Glomerular endothelial cell (primary cell): ENCODE measurements around the gene CEND1. TPM values are rescaled to one million over a fixed set of nuclear protein-coding genes. Genes with fewer than 3 reads are reported as not detected.

Experiments
- DNase-seq: peaks from one replicate; pipeline ENCODE4 v3.0.0-alpha.2; 2011; ENCODE audit warnings: low read depth, low spot score; ENCODE audit errors: extremely low read depth
- total RNA-seq: library from RNA; depleted of rRNA; stranded (reverse); fragments of >200 nt; gene quantifications from 2 replicates; pipeline ENCODE4 v1.2.3, GENCODE V29; 2015

Gene CEND1
- total RNA-seq, 1 donor from 2014 or later, result 0.58 TPM

DNA sequence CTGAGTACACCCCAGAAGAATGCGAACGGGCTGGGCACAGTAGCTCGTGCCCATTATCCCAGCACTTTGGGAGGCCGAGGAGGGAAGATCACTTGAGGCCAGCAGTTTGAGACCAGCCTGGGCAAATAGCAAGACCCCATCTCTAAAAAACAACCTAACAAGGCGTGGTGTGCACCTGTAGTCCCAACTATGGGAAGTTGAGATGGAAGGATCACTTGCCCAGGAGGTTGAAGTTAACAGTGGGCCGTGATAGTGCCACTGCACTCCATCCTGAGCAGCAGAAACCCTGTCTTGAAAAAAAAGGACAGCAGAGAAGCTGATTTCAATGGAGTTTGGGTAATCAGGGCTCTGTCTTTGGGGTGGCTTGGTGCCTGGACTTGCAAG lies 23.2 kb upstream of the CEND1 start:
- no peak for DNase-seq

DNA sequence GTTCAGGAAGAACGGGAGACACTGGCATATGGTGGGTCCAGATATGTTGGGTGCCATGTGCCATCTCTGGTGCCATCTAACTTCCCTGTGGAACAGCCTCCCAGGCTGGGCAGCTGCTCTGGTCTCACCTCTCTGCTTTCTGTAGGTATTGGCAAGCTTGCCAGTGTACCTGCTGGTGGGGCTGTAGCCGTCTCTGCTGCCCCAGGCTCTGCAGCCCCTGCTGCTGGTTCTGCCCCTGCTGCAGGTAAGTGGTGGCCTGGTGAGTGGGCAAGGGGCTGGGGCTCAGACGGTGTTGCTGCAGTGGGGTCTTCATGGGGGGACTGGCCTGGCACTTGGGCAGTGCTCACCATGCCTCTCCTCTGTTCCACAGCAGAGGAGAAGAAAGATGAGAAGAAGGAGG lies 22.5 kb upstream of the CEND1 start:
- no peak for DNase-seq

DNA sequence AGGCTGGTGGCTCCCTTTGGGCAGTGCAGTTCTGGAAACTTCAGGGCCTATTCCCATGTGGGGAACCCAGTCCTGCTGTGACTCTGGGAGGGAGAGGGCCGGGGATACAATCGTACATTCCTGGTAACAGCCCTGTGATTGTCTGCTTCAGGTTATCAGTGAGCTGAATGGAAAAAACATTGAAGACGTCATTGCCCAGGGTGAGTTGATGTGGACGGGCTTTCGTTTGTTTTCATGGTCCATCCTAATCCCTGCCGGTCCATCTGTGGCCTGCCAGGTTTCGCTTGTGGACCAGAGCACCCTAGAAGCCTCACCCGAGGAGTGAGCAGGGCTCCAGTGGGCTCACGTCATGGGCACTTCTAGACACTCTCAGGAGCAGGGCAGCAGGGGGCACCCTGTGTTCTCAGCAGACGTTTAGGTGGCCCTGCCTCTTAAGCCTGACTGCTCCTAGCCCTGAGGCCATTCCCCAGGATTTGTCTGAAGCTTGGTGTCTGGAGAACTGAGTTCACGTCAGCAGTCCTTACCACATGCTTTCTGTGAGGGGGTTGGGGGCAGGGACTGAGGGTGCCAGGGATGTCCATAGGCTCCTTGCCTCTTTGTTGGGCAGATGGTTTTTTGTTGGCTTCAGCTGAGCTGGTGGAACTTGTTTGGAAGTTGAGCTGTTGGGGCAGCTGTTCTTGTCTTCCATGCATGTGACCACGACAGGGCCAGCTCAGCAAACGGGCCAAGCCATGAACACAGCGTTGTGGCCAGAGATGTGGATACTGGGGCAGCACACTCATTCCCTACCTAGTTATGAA lies 21.8 kb upstream of the CEND1 start:
- DNase-seq, result no peak

DNA sequence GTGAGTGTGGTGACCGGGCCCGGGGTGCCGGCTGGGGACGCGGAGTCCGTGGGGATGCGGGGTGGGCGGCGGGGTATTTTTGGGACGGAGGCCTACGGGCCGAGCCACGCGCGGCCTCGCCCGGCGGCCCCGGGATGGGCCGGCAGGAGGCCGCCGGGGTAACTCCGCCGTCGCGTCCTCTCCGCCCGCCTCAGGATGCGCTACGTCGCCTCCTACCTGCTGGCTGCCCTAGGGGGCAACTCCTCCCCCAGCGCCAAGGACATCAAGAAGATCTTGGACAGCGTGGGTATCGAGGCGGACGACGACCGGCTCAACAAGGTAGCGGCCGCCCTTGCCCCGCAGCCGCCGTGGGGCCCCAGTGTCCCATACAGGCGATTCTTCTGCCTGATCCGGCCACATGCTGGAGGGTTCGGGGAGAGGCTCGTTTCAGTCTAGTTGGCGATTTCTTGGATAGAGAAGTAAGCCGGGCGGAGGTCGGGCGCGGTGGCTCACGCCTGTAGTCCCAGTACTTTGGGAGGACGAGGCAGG lies 20.2 kb upstream of the CEND1 start:
- DNase-seq, result no peak

DNA sequence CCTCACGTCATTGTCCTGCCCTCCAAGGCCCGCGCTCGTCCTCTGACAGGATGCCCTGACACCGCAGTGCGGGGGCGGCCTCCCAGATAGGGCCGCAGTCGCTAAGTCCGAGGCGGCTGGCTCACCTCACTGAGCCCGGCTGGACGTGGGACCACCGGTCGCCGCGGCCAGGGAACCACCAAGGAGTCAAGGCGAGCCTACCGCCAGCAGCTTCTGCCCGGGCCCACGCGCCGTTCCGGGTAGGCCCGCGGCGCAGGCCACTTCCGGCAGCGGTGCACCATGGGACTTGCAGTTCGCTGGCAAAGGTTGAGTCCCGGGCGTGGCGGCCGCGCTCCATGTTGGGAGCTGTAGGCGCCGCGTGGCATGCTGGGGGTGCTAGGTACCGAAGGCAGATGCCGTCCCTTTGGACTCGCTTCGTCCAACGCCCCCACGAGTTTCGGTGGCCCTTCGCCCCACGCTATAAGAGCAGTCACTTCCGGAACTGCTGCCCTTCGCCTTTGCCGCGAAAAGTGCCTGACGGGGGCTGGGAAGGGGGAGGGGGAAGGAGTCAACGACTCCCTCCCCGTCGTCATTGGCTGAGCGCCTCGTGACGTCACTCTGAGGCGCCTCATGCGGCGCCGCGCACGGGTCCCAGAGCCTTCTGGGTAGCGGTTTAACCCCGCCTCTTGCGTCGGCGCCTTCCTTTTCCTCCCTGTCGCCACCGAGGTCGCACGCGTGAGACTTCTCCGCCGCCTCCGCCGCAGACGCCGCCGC lies 19.6 kb upstream of the CEND1 start, which contains the start of gene RPLP2:
Gene RPLP2 (plus strand): TSS at position 681 of the 753 bp plus-strand sequence. CDS start 268 bp downstream, outside the sequence.
- no peak for DNase-seq

DNA sequence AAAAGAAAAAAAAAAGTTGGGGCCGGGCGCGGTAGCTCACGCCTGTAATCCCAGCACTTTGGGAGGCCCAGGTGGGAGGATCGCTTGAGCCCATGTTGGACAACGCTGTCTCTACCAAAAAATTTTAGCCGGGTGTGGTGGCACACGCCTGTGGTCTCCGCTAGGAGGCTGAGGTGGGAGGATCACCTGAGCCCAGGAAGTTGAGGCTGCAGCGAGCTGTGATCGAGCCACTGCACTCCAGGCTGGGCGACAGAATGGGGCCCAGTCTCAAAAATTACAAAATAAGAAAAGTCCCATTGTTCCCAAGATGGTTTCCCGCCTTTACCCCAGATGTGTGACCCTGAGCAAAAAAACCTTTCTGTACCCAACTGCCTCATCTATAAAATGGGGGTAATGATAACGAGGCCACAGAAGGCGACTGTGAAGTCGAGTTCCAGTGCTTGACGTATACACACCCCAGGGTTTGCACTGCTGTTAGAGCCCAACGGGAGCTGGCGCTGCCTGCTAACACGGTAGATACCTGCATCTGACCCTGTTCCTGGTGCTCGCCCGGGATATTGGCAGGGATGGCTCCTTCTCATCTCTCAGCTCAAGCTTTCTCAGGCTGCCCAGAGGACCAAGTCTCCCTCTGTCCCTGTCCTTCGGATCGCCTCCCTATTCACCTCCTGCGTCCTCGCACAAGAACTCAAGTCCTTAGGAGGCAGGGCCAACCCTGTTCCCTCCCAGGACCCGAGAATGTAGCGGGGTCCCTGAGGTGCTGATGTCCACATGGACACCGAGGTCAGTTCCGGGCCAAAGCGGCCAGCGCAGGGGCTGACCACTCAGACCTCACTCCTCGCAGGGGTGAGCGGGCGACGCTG lies 18.8 kb upstream of the CEND1 start:
- no peak for DNase-seq

DNA sequence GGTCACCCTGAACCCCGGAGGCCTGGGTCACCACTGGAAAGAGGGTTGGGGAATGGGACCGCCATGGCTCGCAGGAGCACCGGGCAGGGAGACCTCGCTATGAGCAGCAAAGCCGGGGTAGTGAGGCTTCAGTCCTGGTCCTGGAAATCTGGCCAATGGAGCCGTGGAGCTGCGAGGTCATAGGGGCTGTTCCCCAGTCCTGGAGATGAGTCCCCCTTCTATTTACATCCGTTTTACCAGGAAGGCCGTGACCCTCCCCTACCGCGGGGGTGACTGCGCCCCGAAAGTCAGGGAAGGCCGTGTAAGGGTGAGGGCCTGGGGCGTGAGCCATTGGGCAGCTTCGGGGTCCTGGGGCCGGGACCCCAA lies 14.7 kb upstream of the CEND1 start:
- no peak for DNase-seq

DNA sequence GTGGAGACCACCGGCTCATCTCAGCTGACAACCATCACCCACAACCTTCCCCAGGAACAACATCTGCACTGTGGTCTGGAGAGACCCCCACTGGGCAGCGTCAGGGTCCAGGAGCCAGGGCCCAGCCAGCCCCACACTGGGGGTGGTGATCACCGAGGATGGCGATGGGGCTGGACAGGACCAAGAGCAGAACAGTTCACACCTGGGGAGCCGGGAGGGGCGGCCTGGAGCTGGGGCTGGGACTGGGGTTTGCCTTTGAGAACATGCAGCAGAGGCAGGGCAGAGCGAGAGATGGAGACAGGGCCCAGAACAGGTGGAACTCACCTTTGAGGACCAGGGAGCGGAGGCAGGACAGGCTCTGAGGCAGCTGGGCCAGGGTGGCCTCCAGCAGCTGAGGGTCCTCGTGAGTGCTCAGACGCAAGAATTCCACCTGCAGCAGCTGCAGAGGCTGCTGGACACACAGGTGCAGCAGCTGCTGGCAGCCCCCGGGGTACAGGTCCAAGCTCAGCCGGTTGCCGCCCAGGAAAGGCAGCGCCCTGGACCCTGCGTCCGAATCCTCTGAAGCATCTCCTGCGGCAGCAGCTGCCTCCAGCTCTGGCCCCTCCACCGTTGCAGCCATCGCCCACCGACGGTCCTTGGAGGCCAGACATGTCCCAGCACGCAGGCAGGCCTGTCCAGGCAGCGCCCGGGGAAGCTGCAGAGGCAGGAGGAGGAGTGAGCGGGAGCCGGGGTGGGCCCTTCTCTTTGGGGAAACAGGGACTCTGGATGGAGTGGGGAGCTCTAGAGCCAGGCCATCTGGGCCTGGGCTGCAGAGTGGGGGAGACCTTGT lies 14.1 kb upstream of the CEND1 start:
- no peak for DNase-seq

DNA sequence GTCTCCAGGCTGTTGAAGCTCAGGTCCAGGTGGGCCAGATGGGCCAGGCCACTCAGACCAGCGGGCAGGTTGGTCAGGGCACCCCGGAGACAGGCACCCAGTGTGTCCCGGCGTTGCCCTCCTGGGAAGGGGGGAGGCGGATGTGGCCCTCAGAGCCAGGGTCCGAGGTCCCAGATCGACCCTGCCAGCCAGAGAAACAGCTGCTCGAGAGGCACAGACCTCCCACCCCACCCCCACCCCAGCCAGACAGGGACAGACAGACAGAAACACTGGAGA lies 13.5 kb upstream of the CEND1 start:
- no peak for DNase-seq

DNA sequence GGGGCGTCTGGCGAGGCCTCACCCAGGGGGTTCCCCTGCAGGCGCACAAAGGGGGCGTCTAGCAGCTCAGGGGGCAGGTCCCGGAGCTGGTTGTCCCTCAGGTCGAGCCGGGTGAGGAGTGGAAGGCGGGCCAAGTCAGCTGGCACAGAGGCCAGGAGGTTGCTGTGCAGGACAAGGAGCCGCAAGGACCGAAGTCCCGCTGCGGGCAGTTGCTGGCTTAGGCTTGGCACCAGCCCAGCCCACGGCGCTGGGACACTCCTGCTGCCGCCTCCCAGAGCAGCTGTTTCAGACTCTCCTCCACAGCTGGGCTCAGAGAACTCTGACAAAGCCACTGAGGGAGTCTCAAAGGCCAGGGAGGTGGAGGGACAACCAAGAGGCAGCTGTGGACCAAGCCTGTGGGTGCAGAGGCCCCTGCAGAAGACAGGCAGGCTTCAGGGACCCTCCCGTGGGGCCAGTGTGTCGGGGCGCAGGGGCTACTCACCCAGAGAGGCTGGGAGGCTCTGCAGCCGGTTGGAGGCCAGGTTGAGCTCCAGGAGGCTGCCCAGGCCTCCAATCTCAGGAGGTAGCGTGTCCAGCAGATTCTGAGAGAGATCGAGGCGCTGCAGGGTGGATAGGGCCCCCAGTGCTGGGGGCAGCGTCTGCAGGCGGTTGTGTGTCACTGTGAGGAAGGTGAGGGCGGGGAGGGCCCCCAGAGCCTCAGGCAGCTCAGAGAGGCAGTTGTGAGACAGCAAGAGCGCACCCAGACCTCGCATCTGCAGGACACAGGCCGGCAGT lies 13.0 kb upstream of the CEND1 start:
- DNase-seq, result no peak

DNA sequence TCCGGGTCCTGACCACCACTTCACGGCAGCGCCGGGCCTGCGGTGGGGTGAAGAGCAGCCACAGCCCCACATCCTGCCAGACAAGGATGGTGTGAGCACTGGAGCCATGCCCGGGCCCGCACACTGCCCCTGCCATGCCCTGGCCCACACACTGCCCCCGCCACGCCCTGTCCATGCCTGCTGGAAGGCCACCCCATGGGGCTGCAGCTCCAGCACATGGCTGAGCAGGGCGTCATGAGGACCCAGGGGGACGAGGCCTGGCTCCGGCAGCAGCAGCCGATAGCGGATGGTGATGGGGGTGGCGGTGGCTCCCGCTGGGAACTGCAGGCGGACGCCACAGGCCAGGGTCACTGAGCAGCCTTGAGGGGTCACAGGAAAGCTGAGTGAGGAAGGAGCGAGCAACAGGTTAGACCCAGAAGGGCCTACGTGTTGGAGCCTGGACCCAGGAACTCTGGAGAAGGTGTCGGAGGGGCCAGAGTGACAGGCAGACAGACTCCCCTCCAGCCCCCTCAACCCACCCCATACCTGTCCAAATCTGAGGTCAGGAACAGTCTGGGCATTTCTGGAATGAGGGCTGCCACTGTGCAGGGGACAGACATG lies 12.2 kb upstream of the CEND1 start:
- no peak for DNase-seq

DNA sequence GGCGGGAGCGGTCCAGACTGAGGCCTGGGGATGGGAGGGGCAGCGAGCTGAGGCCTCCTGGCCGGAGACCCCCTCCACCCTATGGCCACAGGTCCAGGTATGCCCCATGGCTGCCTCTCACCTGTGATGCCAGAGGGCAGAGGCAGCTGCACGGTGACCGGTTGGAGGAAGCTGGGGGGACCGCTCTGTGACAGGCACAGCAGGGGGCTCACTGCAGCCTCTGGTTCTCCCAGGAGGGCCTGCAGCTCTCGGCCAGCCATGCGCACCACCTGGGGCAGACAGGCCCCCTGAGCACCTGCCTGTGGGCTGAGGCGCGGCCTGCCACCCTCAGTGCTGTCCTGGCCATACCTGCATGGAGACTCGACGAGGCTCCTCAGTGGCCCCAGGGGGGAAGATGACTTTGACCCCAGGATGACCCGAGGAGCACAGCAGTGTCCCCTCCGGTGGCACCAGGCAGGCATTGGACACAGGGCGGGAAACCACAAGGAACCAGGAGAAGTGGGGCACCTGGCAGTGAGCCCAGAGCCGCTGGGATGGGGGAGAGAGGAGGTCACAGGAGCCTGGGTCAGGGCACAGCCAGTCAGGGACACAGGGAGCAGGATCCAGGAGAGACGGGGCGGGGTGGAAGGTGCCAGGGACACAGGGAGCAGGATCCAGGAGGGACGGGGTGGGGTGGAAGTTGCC lies 11.3 kb upstream of the CEND1 start:
- no peak for DNase-seq

DNA sequence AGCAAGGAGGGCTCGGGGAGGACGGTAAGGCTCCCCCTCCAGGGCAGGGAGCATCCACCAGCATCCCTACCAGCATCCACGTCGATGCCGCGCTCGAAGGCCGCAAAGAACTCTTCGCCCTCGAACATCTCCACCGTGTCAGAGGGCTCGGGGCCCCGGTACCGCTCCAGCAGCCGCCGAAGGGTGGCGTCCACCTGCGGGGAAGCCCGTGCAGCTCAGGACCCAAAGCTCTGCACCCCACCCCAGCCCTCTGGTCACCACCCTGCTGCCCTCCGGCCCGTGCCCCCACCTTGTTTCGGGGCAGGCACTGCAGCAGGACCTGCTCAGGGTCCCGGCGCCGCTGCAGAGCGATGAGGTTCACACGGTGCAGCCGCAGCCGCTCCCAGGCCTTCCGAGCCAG lies 10.6 kb upstream of the CEND1 start:
- no peak for DNase-seq

DNA sequence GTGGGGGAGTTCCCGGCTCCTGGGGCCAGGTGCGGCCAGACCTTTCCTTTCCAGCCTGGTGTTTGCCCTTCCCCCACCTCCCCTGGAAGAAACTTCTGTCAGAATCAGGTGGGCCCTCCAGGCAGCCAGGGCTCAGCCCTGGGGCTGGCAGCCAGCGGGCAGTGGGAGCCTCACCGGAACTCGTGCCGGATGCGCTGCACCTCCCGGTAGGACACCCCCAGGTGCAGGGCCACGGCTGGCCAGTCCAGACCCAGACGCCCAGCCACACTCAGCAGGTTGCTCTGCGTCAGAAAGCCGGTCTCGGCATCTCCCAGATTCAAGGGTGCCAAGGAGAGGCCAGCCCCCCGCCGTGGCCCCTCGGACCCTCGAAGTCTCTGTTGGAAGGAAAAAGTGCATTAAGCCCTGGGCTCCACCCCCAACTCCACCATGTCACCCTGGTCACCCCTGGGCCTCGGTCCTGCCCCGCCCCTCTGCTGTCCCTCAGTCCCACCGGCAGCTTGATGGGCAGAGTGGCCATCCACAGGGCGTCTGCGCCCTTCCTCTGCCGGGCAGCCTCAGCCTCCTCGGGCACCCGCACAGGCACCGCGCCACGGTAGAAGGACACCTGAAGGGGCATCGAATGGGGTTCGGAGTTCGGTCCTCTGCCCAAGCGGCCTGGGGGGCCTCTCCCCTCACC lies 9.9 kb upstream of the CEND1 start:
- DNase-seq, result no peak

DNA sequence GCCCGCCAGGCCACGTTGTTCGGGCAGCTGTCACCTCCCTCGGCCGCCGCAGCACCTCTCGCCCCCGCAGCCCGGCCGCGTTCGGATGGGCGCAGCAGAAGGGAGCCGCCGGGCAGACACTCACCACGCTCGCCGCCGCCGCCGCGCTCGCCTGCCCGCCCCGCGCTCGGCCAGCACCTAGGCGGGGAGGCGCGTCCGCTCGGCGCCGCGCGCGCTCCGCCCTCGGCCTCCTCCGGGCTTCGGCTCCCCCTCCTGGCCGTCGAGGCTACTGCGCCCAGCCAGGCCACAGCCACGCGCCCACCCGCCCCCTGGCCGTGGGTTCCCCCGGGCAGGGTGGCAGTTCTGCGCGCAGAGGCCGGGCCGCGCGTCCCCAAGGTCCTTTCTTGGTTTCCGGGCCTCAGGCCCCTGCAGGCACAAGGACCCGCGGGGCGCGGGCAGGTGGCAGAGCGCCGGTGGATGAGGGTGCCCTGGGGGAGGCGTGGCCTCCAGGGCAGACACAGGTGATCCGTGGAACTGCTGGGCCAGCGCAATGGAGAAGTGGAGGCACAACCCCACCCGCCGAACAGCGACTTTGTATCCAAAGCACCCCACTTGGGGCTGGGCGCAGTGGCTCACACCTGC lies 8.3 kb upstream of the CEND1 start, which contains the start of gene SLC25A22:
Gene SLC25A22 (minus strand): TSS at position 189 of the 621 bp plus-strand sequence. CDS start 3,275 bp downstream, outside the sequence.
- no peak for DNase-seq

DNA sequence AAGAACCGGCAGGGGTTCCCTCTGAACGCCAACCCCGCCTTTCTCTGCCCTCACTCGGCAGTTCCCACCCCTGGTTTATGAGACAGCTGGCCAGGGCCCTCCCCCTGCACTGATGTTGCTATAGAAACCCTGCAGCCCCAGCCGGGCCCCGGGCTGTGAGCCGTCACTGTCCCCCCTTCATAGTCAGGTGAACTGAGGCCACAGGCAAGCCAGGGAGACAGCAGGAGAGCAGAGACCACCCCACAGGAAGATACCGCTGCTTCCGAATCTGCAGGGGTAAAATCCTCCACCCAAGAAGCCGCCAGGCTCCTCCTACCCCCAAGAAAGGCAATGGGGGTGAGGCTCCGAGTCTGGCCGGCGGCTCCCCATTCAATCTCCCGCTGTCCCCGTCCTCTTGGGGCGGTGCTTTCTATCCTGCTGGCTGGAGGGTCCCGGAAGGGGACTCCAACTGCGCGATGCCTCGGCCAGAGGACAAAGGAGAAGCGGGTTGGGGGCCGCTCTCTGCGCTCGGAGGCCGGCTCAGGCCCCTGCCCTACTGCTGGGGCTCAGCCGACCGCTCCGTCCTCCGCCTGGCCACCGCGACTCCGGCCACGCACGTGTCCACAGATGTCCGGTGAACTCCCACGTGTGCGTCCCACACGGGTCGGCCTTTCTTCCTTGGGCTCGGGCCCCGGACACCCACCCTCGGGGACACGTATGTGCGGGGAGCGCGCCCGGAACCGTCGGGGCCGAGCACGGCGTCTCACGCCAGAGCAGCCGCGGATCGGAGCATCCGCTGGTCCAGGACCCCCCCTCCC lies 7.6 kb upstream of the CEND1 start:
- DNase-seq, result no peak
